ENCODE data around the gene H6PD.

H6PD gene

DNA sequence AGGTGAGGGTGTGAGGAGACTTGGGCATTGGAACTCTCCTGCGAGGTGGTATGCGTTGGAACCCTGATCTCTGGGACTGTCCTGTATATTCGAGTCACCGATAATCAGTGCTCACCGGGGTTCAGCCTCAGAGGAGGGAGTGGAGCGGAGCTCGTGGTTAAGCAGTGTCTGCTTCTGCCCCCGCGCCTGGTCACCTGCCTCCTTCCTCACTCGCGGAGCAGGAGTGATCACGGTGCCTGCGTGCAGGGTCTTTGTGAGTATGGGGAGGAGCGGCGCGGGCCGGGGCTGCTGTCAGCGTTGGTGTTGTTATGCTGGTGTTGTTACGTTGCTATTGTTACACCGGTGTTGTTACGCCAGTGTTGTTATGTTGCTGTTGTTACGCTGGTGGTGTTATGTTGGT is 23.3 kb downstream of the H6PD start:
- FAIRE-seq (no peak), DNase-seq (ENCODE audit: insufficient read length, low spot score) (no peak)
- TF ChIP-seq, protein P1, sequence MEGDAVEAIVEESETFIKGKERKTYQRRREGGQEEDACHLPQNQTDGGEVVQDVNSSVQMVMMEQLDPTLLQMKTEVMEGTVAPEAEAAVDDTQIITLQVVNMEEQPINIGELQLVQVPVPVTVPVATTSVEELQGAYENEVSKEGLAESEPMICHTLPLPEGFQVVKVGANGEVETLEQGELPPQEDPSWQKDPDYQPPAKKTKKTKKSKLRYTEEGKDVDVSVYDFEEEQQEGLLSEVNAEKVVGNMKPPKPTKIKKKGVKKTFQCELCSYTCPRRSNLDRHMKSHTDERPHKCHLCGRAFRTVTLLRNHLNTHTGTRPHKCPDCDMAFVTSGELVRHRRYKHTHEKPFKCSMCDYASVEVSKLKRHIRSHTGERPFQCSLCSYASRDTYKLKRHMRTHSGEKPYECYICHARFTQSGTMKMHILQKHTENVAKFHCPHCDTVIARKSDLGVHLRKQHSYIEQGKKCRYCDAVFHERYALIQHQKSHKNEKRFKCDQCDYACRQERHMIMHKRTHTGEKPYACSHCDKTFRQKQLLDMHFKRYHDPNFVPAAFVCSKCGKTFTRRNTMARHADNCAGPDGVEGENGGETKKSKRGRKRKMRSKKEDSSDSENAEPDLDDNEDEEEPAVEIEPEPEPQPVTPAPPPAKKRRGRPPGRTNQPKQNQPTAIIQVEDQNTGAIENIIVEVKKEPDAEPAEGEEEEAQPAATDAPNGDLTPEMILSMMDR (IDR thresholded peaks at IDR 0.05; ENCODE audit: insufficient read depth, missing control alignments): no peak

DNA sequence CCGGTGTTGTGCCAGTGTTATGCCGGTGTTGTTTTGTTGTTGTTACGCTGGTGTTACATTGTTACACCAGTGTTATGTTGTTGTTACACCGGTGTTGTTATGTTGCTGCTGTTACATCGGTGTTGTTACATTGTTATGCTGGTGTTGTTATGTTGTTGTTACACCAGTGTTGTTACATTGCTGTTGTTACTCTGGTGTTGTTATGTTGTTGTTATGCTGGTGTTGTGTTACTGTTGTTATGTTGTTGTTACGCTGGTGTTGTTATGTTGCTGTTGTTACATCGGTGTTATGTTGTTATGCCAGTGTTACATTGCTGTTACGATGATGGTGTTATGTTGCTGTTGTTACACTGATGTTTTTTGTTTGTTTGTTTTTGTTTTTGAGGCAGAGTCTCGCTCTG is 24.1 kb downstream of the H6PD start:
- FAIRE-seq (no peak), DNase-seq (ENCODE audit: insufficient read length, low spot score) (no peak)
- TF ChIP-seq, protein P1 (IDR thresholded peaks at IDR 0.05; ENCODE audit: insufficient read depth, missing control alignments): no peak

DNA sequence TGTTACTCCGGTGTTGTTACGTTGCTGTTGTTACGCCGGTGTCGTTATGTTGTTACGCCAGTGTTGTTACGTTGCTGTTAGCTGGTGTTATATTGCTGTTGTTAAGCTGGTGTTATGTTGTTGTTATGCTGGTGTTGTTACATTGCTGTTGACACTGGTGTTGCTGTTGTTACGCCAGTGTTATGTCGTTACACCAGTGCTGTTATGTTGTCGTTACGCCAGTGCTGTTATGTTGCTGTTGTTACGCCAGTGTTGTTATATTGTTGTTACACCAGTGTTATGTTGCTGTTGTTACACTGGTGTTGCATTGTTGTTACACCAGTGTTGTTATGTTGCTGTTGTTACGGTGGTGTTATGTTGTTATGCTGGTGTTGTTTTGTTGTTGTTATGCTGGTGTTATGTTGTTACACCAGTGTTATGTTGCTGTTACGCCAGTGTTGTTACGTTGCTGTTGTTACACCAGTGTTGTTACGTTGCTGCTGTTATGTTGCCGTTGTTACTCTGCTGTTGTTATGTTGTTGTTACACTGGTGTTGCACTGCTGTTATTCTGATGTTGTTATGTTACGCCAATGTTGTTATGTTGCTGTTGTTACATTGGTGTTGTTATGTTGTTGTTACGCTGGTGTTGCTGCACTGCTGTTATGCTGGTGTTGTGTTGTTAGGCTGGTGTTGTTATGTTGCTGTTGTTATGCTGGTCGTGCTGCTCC is 25.6 kb downstream of the H6PD start:
- TF ChIP-seq, protein P1 (IDR thresholded peaks at IDR 0.05; ENCODE audit: insufficient read depth, missing control alignments): no peak
- FAIRE-seq (no peak), DNase-seq (ENCODE audit: insufficient read length, low spot score) (no peak)

- TF ChIP-seq, protein P1 (IDR thresholded peaks at IDR 0.05; ENCODE audit: insufficient read depth, missing control alignments): no peak
- DNase-seq (ENCODE audit: insufficient read length, low spot score) (no peak), FAIRE-seq (no peak)
Observed at GRCh38 chr1:9261496-9261895, 26.9 kb downstream of the H6PD start.

DNA sequence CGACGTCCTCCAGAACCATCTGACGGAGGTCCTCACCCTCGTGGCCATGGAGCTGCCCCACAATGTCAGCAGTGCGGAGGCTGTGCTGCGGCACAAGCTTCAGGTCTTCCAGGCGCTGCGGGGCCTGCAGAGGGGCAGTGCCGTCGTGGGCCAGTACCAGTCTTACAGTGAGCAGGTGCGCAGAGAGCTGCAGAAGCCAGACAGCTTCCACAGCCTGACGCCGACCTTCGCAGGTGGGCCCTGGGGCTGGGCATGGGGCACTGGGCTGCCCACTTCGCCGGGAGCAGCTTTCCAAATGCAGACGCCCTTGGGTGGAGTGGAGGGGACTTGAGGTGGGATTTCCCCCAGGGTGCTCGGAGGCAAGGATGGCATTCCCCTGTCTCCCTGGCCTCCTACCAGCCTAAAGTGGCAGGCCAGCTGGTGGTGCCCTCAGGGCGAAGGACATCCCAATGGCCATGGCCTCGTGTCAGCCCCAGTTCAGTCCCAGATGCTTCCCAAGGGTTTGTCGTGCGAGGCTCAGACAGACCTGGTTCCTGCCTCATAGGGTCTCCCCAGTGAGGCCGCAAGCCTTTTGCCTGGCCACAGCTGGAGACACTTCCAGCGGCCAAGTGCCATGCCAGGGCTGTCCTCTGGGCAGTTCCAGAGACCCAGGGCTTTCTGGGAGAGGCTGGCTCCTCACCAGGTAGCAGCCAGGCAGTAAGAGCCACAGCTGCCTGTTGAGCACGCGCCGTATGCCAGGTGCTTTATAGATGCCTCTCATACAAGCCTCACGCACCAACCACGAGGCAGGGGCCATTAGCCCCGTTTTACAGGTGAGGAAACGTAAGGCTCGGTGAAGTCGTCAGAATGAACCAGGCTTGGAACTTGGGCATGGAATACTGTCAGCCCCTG is 27.8 kb downstream of the H6PD start:
- DNase-seq (ENCODE audit: insufficient read length, low spot score) (no peak), FAIRE-seq (no peak)
- TF ChIP-seq, protein P1 (IDR thresholded peaks at IDR 0.05; ENCODE audit: insufficient read depth, missing control alignments): no peak

GRCh38 chr1:9263276-9263855 is 28.8 kb downstream of the H6PD start:
- DNase-seq (ENCODE audit: insufficient read length, low spot score): no peak
- no peak for FAIRE-seq
- TF ChIP-seq, protein P1 (IDR thresholded peaks at IDR 0.05; ENCODE audit: insufficient read depth, missing control alignments): no peak

Measured in D721Med (cell line).